A549 (cell line): ENCODE results near the gene APRT.

Source experiments
- BHLHE40 ChIP-seq: IDR thresholded peaks from 2 replicates; pipeline ENCODE4 v1.6.1; 2012; ENCODE audit warnings: low read depth, low read length, inconsistent platforms
- CEBPB ChIP-seq, 2 experiments: fragments of >200 bp in 1 of 2; sonication (Bioruptor Twin) in 1 of 2; formaldehyde crosslinking in 1 of 2; IDR thresholded peaks; 2 replicates each; pipeline ENCODE4 v1.6.1; 2012 to 2016
- CTCF ChIP-seq: fragments of >200 bp; sonication (Bioruptor Twin); formaldehyde crosslinking; IDR thresholded peaks from 3 replicates; pipeline ENCODE4 v1.5.1; 2016
- EP300 ChIP-seq, 2 experiments: fragments of >200 bp; sonication (Bioruptor Twin); formaldehyde crosslinking; IDR thresholded peaks; 2 replicates in 1 of 2; 3 replicates in 1 of 2; pipeline ENCODE4 v1.6.1; 2016 to 2017
- HOXA7 ChIP-seq: fragments of 250-450 bp; sonication (Bioruptor Pico); IDR thresholded peaks from 2 replicates; pipeline ENCODE4 v1.5.0; 2020; ENCODE audit warnings: mild to moderate bottlenecking, moderate library complexity
- JUN ChIP-seq, 2 experiments: fragments of >200 bp; sonication (Bioruptor Twin); formaldehyde crosslinking; IDR thresholded peaks; 2 replicates in 1 of 2; 3 replicates in 1 of 2; pipeline ENCODE4 v1.6.1; 2016 to 2017
- JUNB ChIP-seq: fragments of >200 bp; sonication (Bioruptor Twin); formaldehyde crosslinking; IDR thresholded peaks from 2 replicates; pipeline ENCODE4 v1.6.1; 2016
- KDM5A ChIP-seq: fragments of 200-600 bp; sonication (generic); IDR thresholded peaks from 2 replicates; pipeline ENCODE4 v1.6.1; 2016; ENCODE audit warnings: antibody characterized with exemption, mild to moderate bottlenecking
- MYC ChIP-seq: IDR thresholded peaks from 2 replicates; pipeline ENCODE4 v1.6.1; 2012; ENCODE audit warnings: mild to moderate bottlenecking, inconsistent platforms, low read length, improper control_type of control experiment, borderline replicate concordance
- NFE2L2 ChIP-seq: fragments of 150-350 bp; conservative IDR thresholded peaks from 2 replicates; pipeline ENCODE4 v1.6.1; 2014; ENCODE audit warnings: low read length
- POLR2A ChIP-seq: IDR thresholded peaks from 2 replicates; pipeline ENCODE4 v1.6.1; 2012; ENCODE audit warnings: mild to moderate bottlenecking, low read length
- RAD21 ChIP-seq, 2 experiments: fragments of >200 bp in 1 of 2; sonication (Bioruptor Twin) in 1 of 2; formaldehyde crosslinking in 1 of 2; IDR thresholded peaks in 1 of 2; conservative IDR thresholded peaks in 1 of 2; 2 replicates in 1 of 2; 3 replicates in 1 of 2; pipeline ENCODE4 v1.6.1; 2012 to 2018; ENCODE audit warnings: inconsistent platforms in 1 of 2

GRCh38 chr16:88792078-88792550, 19.6 kb downstream of the APRT start:
- TF ChIP-seq NFE2L2: no peak
- no peak for TF ChIP-seq POLR2A
- TF ChIP-seq RAD21 (conservative IDR thresholded peaks at IDR 0.05 in 1 of 2, IDR thresholded peaks at IDR 0.05 in 1 of 2): no peak
- no peak for TF ChIP-seq MYC
- no peak for TF ChIP-seq EP300 (IDR thresholded peaks at IDR 0.05)
- TF ChIP-seq KDM5A: no peak
- TF ChIP-seq HOXA7 (CRISPR knock-in tag): no peak
- TF ChIP-seq CTCF: no peak
- TF ChIP-seq JUNB: no peak
- no peak for TF ChIP-seq BHLHE40
- TF ChIP-seq CEBPB (IDR thresholded peaks at IDR 0.05): no peak
- TF ChIP-seq JUN (IDR thresholded peaks at IDR 0.05): no peak
